Osteoblast (primary cell): ENCODE measurements around the gene SLMAP. TPM values are rescaled to one million over a fixed set of nuclear protein-coding genes. Genes with fewer than 3 reads are reported as not detected.

ENCODE experiments used
- DNase-seq: peaks from one replicate; pipeline ENCODE4 v3.0.0; 2011; ENCODE audit warnings: low spot score, mixed read lengths; ENCODE audit not compliant: insufficient read length; ENCODE audit errors: missing footprints
- H2AFZ ChIP-seq: 2 replicates; pipeline ENCODE4 v1.6.0; 2011; ENCODE audit warnings: mild to moderate bottlenecking, low read length
- H3K27ac ChIP-seq: 2 replicates; pipeline ENCODE4 v1.5.1; 2011; ENCODE audit warnings: mild to moderate bottlenecking, low read depth, low read length, moderate library complexity
- H3K27me3 ChIP-seq: 2 replicates; pipeline ENCODE4 v1.6.0; 2012; ENCODE audit warnings: mild to moderate bottlenecking, control low read depth, inconsistent platforms, low read length, moderate library complexity; ENCODE audit not compliant: insufficient read depth
- H3K36me3 ChIP-seq: 2 replicates; pipeline ENCODE4 v1.5.1; 2011; ENCODE audit warnings: mild to moderate bottlenecking, low read length, control low read depth, moderate library complexity; ENCODE audit not compliant: insufficient read depth
- H3K4me1 ChIP-seq: 2 replicates; pipeline ENCODE4 v1.5.1; 2011; ENCODE audit warnings: mild to moderate bottlenecking, low read length, control low read depth, moderate library complexity; ENCODE audit not compliant: insufficient read depth
- H3K4me2 ChIP-seq: 2 replicates; pipeline ENCODE4 v1.6.0; 2011; ENCODE audit warnings: mild to moderate bottlenecking, low read length; ENCODE audit not compliant: insufficient read depth
- H3K4me3 ChIP-seq: fragments of 200-600 bp; sonication (generic); 3 replicates; pipeline ENCODE4 v1.5.1; 2012; ENCODE audit warnings: mild to moderate bottlenecking, low read length, inconsistent platforms; ENCODE audit not compliant: insufficient read depth
- H3K79me2 ChIP-seq: 2 replicates; pipeline ENCODE4 v1.6.0; 2012; ENCODE audit warnings: mild to moderate bottlenecking, low read length, control low read depth, inconsistent platforms; ENCODE audit not compliant: insufficient read depth
- H3K9me3 ChIP-seq: 2 replicates; pipeline ENCODE4 v1.5.1; 2011; ENCODE audit warnings: low read depth, low read length, control low read depth
- H4K20me1 ChIP-seq: 2 replicates; pipeline ENCODE4 v1.6.0; 2012; ENCODE audit warnings: mild to moderate bottlenecking, low read length, control low read depth; ENCODE audit not compliant: insufficient read depth
- total RNA-seq: library from RNA; depleted of rRNA; stranded (reverse); fragments of >200 nt; gene quantifications from 2 replicates; pipeline ENCODE4 v1.2.3, GENCODE V29; 2012
- TF ChIP-seq, protein P1 (sequence below): IDR thresholded peaks from 2 replicates; pipeline ENCODE4 v1.5.1; 2011; ENCODE audit warnings: mild to moderate bottlenecking, low read depth, low read length, moderate library complexity; ENCODE audit errors: extremely low read depth

Gene SLMAP
- total RNA-seq, 1 donor: 50.7 TPM

DNA sequence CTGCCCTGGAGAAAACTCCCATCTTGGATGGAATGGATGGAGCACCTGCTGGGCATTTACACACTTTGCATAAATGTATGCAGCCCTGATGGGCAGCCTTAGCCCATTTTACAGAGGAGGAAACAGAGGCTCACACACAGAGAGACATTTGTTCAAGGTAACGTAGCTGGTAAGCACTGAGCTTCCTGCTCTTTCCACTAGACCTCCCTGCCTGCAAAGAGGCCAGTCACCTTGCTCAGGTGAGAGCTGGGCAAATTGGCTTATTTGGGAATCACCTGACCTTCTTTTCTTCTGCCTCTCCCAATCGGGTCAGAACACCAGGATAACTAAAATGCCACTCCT is 200.7 kb downstream of the SLMAP start:
- Histone ChIP-seq H3K4me3 (no peak overlapping the region), H3K4me1 (peaks cover 27% of the 10 kb centered on the region), H3K36me3 (no peaks in the 10 kb centered on the region), H4K20me1 (no peaks in the 10 kb centered on the region), H2AFZ (no peak overlapping the region), H3K27me3 (no peaks in the 10 kb centered on the region), H3K9me3 (no peaks in the 10 kb centered on the region), H3K79me2 (no peaks in the 10 kb centered on the region), H3K4me2 (no peak overlapping the region), H3K27ac (peak overlapping the region; percentile 82)
- TF ChIP-seq, protein P1, sequence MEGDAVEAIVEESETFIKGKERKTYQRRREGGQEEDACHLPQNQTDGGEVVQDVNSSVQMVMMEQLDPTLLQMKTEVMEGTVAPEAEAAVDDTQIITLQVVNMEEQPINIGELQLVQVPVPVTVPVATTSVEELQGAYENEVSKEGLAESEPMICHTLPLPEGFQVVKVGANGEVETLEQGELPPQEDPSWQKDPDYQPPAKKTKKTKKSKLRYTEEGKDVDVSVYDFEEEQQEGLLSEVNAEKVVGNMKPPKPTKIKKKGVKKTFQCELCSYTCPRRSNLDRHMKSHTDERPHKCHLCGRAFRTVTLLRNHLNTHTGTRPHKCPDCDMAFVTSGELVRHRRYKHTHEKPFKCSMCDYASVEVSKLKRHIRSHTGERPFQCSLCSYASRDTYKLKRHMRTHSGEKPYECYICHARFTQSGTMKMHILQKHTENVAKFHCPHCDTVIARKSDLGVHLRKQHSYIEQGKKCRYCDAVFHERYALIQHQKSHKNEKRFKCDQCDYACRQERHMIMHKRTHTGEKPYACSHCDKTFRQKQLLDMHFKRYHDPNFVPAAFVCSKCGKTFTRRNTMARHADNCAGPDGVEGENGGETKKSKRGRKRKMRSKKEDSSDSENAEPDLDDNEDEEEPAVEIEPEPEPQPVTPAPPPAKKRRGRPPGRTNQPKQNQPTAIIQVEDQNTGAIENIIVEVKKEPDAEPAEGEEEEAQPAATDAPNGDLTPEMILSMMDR: no peak
- DNase-seq: no peak

DNA sequence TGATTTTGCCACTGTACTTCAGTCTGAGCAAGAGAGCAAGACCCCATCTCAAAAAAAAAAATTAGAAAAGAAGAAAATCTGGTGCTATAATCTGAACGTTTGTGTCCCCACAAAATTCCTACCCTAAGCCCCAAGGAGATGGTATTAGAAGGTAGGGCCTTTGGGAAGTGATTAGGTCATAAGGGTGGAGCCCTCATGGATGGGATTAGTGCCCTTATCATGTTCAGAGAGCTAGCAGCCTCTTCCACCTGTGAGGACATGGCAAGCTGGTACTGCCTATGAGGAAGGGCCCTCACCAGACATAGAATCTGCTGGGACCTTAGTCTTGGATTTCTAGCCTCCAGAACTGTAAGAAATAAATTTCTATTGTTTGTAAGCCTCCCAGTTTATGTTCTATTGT is 201.7 kb downstream of the SLMAP start:
- H3K9me3 ChIP-seq: no peaks in the 10 kb centered on the region
- H3K27me3 ChIP-seq: no peaks in the 10 kb centered on the region
- H4K20me1 ChIP-seq: no peaks in the 10 kb centered on the region
- H3K4me1 ChIP-seq: peaks cover 17% of the 10 kb centered on the region
- H3K79me2 ChIP-seq: no peaks in the 10 kb centered on the region
- DNase-seq: no peak
- H3K4me3 ChIP-seq: no peak overlapping the region
- H3K27ac ChIP-seq: no peak overlapping the region
- H3K36me3 ChIP-seq: no peaks in the 10 kb centered on the region
- no peak overlapping the region for H2AFZ ChIP-seq
- no peak overlapping the region for H3K4me2 ChIP-seq
- TF ChIP-seq, protein P1: no peak

DNA sequence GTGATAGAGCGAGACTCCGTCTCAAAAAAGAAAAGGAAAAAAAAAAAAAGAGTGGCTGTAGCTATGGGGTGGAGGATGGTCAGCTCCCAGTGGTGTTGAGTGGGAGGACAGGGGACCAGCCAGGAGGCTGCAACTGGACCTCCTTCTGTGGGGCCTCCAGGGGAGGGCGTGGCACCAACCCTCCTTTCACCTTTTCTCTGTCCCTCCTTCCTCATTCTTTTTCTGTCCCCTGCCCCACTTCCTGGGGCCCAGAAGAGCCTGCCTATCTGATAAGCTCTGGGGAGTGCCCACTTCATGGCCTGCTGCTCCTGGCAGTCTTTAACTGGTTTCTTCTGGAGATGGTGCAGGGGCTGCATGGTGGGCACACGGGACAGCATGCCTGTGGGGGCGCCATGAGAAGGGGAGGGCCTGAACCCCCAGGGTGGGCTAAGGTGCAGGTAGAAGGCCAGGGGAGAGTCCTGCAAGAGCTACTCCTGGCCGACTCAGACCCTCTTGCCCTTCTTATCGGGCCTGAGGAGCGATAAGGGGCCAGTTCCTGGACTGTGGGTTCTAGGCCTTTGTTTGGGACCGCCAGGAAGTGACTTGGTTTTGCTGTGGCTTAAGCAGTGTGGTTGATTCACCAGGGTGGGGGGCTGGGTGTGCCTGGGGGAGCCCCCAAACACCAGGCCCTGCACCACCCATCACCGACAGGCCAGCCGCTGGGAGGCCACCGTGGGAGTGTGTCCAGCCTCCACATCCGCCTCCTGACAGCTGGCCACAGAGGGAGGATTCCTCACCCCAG is 202.7 kb downstream of the SLMAP start:
- H3K27ac ChIP-seq: no peak overlapping the region
- peaks cover 17% of the 10 kb centered on the region for H3K4me1 ChIP-seq
- no peak for DNase-seq
- no peaks in the 10 kb centered on the region for H4K20me1 ChIP-seq
- no peaks in the 10 kb centered on the region for H3K79me2 ChIP-seq
- no peaks in the 10 kb centered on the region for H3K36me3 ChIP-seq
- TF ChIP-seq, protein P1: no peak
- no peaks in the 10 kb centered on the region for H3K27me3 ChIP-seq
- no peak overlapping the region for H3K4me2 ChIP-seq
- H2AFZ ChIP-seq: no peak overlapping the region
- H3K9me3 ChIP-seq: no peaks in the 10 kb centered on the region
- H3K4me3 ChIP-seq: no peak overlapping the region

DNA sequence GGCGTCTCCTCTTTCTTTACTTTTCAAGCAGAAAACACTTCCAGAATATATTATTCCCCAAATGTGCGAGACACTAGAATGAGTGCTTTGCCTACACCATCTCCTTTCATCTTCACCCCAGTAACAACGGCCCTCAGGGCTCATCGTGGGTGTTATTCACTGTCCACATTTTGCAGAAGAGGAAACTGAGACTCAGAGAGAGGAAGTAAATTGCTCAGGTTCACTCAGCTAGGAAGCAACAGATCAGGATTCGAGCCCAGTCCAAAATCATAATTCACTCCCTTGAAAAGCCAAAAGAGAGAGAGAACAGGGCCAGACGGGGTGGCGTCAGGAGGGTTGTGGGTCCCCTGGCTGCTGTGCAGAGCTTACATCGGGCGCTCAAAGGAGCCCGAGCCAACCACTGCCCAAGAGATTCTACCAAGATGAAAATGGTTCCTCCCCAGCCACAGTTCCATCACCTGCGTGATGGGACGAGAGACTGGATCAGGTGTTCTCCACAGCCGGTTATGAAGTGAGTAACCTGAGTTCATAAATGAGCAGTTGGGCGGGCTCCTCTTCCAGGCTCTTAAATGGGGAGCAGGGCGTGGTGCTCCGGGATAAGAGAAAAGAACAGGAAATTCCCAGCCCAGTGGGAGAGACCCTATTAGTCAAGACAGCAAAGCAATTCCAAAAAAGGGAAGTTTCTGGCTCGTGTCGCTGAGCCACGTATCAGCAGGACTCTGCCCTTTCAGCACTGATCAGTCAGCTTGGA is 203.5 kb downstream of the SLMAP start:
- H3K4me2 ChIP-seq: no peak overlapping the region
- no peaks in the 10 kb centered on the region for H3K79me2 ChIP-seq
- H3K9me3 ChIP-seq: no peaks in the 10 kb centered on the region
- H4K20me1 ChIP-seq: no peaks in the 10 kb centered on the region
- H3K27me3 ChIP-seq: no peaks in the 10 kb centered on the region
- peaks cover 17% of the 10 kb centered on the region for H3K4me1 ChIP-seq
- no peak overlapping the region for H2AFZ ChIP-seq
- TF ChIP-seq, protein P1: no peak
- no peak for DNase-seq
- no peak overlapping the region for H3K4me3 ChIP-seq
- H3K27ac ChIP-seq: no peak overlapping the region
- no peaks in the 10 kb centered on the region for H3K36me3 ChIP-seq
